Gastroesophageal sphincter (tissue), 4 donors: ENCODE results near the gene FIGNL2. TPM values are rescaled to one million over a fixed set of nuclear protein-coding genes. Genes with fewer than 3 reads are reported as not detected.

Experiments
- ATAC-seq: fragments of 150-250 bp; one replicate; pipeline ENCODE4 v1.9.1; 2016; ENCODE audit warnings: mild to moderate bottlenecking, moderate library complexity
- H3K27ac ChIP-seq, 4 donors: fragments of 200-600 bp; sonication (generic) in 3 of 4; 1 replicate in 3 of 4; 2 replicates in 1 of 4; pipeline ENCODE4 v1.5.1; 2016 to 2019
- H3K27me3 ChIP-seq: fragments of 200-600 bp; sonication (generic); one replicate; pipeline ENCODE4 v1.5.1; 2019
- H3K36me3 ChIP-seq, 2 donors: fragments of 200-600 bp; sonication (generic); one replicate each; pipeline ENCODE4 v1.5.1; 2019; ENCODE audit warnings: control low read depth in 1 of 2
- H3K4me1 ChIP-seq, 3 donors: fragments of 200-600 bp; sonication (generic); 1 replicate in 2 of 3; 2 replicates in 1 of 3; pipeline ENCODE4 v1.5.1; 2016 to 2019; ENCODE audit warnings: control low read depth in 2 of 3
- H3K4me3 ChIP-seq, 2 donors: fragments of 200-600 bp; sonication (generic); one replicate each; pipeline ENCODE4 v1.5.1; 2019; ENCODE audit warnings: mild to moderate bottlenecking in 1 of 2, moderate library complexity in 1 of 2
- H3K9me3 ChIP-seq, 3 donors: fragments of 200-600 bp; sonication (generic); one replicate each; pipeline ENCODE4 v1.5.1; 2017 to 2019; ENCODE audit warnings: control low read depth in 2 of 3
- CTCF ChIP-seq, 4 experiments: fragments of 200-600 bp in 2 of 4; fragments of 450-650 bp in 2 of 4; sonication (generic) in 1 of 4; IDR thresholded peaks; one replicate each; pipeline ENCODE4 v1.5.1; 2017 to 2019; ENCODE audit warnings: antibody characterized with exemption in 4 of 4, mild to moderate bottlenecking in 2 of 4, moderate library complexity in 2 of 4
- EP300 ChIP-seq: sonication (generic); formaldehyde crosslinking; IDR thresholded peaks from one replicate; pipeline ENCODE4 v1.6.1; 2017; ENCODE audit warnings: antibody characterized with exemption, mild to moderate bottlenecking
- POLR2A ChIP-seq, 2 donors: fragments of 450-650 bp; IDR thresholded peaks; one replicate each; pipeline ENCODE4 v1.6.1; 2017; ENCODE audit warnings: antibody characterized with exemption in 2 of 2, mild to moderate bottlenecking in 2 of 2, moderate library complexity in 1 of 2
- POLR2AphosphoS5 ChIP-seq: sonication (generic); formaldehyde crosslinking; IDR thresholded peaks from one replicate; pipeline ENCODE4 v1.6.1; 2017; ENCODE audit warnings: antibody characterized with exemption
- WGBS, 2 donors: methylation state at CpG; one replicate each; pipeline ENCODE4 v1.1.5; 2018; ENCODE audit warnings: low coverage in 1 of 2; 5-methylcytosine and 5-hydroxymethylcytosine counted together
- total RNA-seq, 4 donors: library from RNA; depleted of rRNA; stranded (reverse); fragments of >200 nt; gene quantifications; one replicate each; pipeline ENCODE4 v1.1.0, GENCODE V29; 2016

Gene FIGNL2
- total RNA-seq, 4 donors from 2014 or later = 0.13 to 0.35 (median 0.16) TPM; not detected in 1

GRCh38 chr12:51844854-51845253 lies 3.7 kb downstream of the FIGNL2 start:
- ATAC-seq = no peak
- Histone ChIP-seq H3K9me3 (no peaks in the 10 kb centered on the region), H3K4me1 (peaks cover 0 to 36% (median 16%) of the 10 kb centered on the region in 3 donors), H3K4me3 (no peak overlapping the region), H3K27ac (no peak overlapping the region), H3K36me3 (no peaks in the 10 kb centered on the region), H3K27me3 (peaks cover 89% of the 10 kb centered on the region)
- no peak for TF ChIP-seq EP300
- TF ChIP-seq POLR2A (IDR thresholded peaks at IDR 0.05) = no peak
- TF ChIP-seq POLR2AphosphoS5 = no peak
- no peak for TF ChIP-seq CTCF (IDR thresholded peaks at IDR 0.05)
- 66% methylated on average over 2 of the region's 4 CpGs; no CpG with 5 or more reads in 1 of the 2 donors for WGBS, 2 donors

GRCh38 chr12:51841727-51842126 lies 6.8 kb downstream of the FIGNL2 start:
- no peak for TF ChIP-seq POLR2AphosphoS5
- no peak for TF ChIP-seq CTCF (IDR thresholded peaks at IDR 0.05)
- ATAC-seq = no peak
- WGBS, 2 donors = 0 to 51% methylated on average over 2 to 6 of the region's 6 CpGs
- no peak overlapping the region for H3K27ac ChIP-seq
- H3K4me3 ChIP-seq = no peak overlapping the region
- peaks cover 83% of the 10 kb centered on the region for H3K27me3 ChIP-seq
- no peaks in the 10 kb centered on the region for H3K9me3 ChIP-seq
- H3K36me3 ChIP-seq = no peaks in the 10 kb centered on the region
- peaks cover 0 to 9% (median 2%) of the 10 kb centered on the region in 3 donors for H3K4me1 ChIP-seq

GRCh38 chr12:51840966-51841365 lies 7.6 kb downstream of the FIGNL2 start:
- no peak for ATAC-seq
- Histone ChIP-seq H3K27ac (no peak overlapping the region), H3K9me3 (no peaks in the 10 kb centered on the region), H3K36me3 (no peaks in the 10 kb centered on the region), H3K4me3 (no peak overlapping the region), H3K27me3 (peaks cover 83% of the 10 kb centered on the region), H3K4me1 (peaks cover 0 to 1% (median 0%) of the 10 kb centered on the region in 3 donors)
- no peak for TF ChIP-seq EP300
- no peak for TF ChIP-seq POLR2AphosphoS5
- TF ChIP-seq CTCF (IDR thresholded peaks at IDR 0.05) = no peak
- TF ChIP-seq POLR2A (IDR thresholded peaks at IDR 0.05) = no peak
- no CpG with 5 or more reads among the region's 6 CpGs for WGBS, 2 donors

GRCh38 chr12:51839310-51839947 lies 9.1 kb downstream of the FIGNL2 start:
- H3K27ac ChIP-seq = no peak overlapping the region
- TF ChIP-seq CTCF (IDR thresholded peaks at IDR 0.05) = no peak
- no peak for TF ChIP-seq POLR2A (IDR thresholded peaks at IDR 0.05)
- no peaks in the 10 kb centered on the region for H3K4me1 ChIP-seq
- 70 to 72% methylated on average over 3 to 4 of the region's 5 CpGs for WGBS, 2 donors
- ATAC-seq = no peak
- peaks cover 80% of the 10 kb centered on the region for H3K27me3 ChIP-seq
- H3K9me3 ChIP-seq = no peaks in the 10 kb centered on the region
- no peak overlapping the region for H3K4me3 ChIP-seq
- no peaks in the 10 kb centered on the region for H3K36me3 ChIP-seq

- Histone ChIP-seq H3K9me3 (no peaks in the 10 kb centered on the region), H3K36me3 (no peaks in the 10 kb centered on the region), H3K4me3 (no peak overlapping the region), H3K27ac (no peak overlapping the region), H3K4me1 (no peaks in the 10 kb centered on the region), H3K27me3 (peaks cover 80% of the 10 kb centered on the region)
- WGBS, 2 donors = 40% methylated on average over 1 of the region's 4 CpGs; no CpG with 5 or more reads in 1 of the 2 donors
- TF ChIP-seq POLR2A (IDR thresholded peaks at IDR 0.05) (no peak), CTCF (IDR thresholded peaks at IDR 0.05) (no peak), EP300 (no peak), POLR2AphosphoS5 (no peak)
- ATAC-seq = peak; percentile 28
Observed at GRCh38 chr12:51838762-51839161, 9.8 kb downstream of the FIGNL2 start.
